Central memory CD8-positive, alpha-beta T cell (primary cell): ENCODE measurements around the gene RPP30.
"Not testable (repeated sequence)": the region's sequence is repeated elsewhere in the genome, so short reads cannot be mapped to it uniquely, and the experiment has no call there.

ENCODE experiments used
- ATAC-seq: fragments of 150-1000 bp; cut with Tn5 transposase; replicated peaks from 2 replicates; pipeline ENCODE4 v1.10.0; 2022; ENCODE audit warnings: mild to moderate bottlenecking, moderate FRiP score, moderate number of reproducible peaks; ENCODE audit not compliant: poor library complexity, severe bottlenecking; ENCODE audit errors: extremely low read depth
- DNase-seq, 2 donors: peaks; one replicate each; pipeline ENCODE4 v3.0.0; 2021; ENCODE audit warnings: low spot score in 2 of 2
- H3K27ac Mint-ChIP-seq: one replicate; pipeline ENCODE4 v1.8.0; 2022; ENCODE audit warnings: low read depth, mild to moderate bottlenecking, moderate library complexity, mixed read lengths
- H3K27me3 Mint-ChIP-seq: one replicate; pipeline ENCODE4 v1.8.0; 2022; ENCODE audit warnings: mixed read lengths
- H3K36me3 Mint-ChIP-seq: one replicate; pipeline ENCODE4 v1.8.0; 2022; ENCODE audit warnings: mild to moderate bottlenecking, moderate library complexity, mixed read lengths; ENCODE audit not compliant: insufficient read depth
- H3K4me1 Mint-ChIP-seq: one replicate; pipeline ENCODE4 v1.8.0; 2022; ENCODE audit warnings: mixed read lengths
- H3K4me3 Mint-ChIP-seq: one replicate; pipeline ENCODE4 v1.8.0; 2022; ENCODE audit warnings: mild to moderate bottlenecking, moderate library complexity, mixed read lengths
- H3K9me3 Mint-ChIP-seq: one replicate; pipeline ENCODE4 v1.8.0; 2022; ENCODE audit warnings: mixed read lengths

RPP30 gene

DNA sequence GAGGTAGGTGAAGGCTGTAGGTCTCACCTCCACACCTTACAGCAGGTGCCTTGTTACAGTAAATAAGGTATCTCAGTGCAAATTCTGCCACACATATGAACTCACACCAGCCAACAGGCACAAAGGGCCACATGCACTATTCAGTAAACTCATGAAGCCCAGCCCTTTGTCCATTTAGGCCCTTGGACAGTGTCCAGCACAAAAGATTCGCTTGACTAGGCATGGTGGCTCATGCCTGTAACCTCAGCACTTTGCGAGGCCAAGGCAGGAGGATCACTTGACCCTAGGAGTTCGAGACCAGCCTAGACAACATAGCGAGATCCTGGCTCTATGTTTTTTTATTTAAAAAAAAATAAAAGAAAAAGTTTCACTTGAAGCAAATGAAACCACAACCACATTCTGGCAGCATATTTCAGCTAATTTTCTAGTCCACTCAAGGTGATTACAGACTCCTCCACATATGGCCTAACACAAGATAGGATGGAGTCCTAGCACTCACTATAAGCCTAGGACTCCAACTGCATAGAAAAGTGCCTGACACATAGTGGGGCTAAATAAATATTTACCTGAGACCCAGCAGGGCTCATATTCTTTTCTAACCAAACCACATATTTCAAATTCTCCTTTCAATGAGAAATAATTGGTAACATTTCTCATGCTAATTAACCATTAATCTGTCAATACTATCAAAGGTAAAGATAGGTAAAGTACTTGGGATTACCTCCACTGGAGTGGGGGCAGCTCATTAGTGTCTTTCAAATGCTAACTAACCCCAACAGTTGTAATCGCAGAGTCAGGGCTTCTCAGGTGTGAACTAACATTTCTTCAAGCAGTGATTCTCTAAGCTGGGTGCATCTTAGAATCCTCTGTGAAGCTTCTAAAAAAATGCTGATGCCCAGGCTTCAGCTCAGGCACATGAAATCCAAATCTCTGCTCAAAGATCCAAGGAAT lies 53.6 kb downstream of the RPP30 start:
- peaks cover 67% of the 10 kb centered on the region for H3K27me3 Mint-ChIP-seq
- DNase-seq, result no peak
- no peaks in the 10 kb centered on the region for H3K4me1 Mint-ChIP-seq
- H3K27ac Mint-ChIP-seq, result no peak overlapping the region
- no peak overlapping the region for H3K4me3 Mint-ChIP-seq
- no peaks in the 10 kb centered on the region for H3K36me3 Mint-ChIP-seq
- ATAC-seq, result no peak
- no peaks in the 10 kb centered on the region for H3K9me3 Mint-ChIP-seq

DNA sequence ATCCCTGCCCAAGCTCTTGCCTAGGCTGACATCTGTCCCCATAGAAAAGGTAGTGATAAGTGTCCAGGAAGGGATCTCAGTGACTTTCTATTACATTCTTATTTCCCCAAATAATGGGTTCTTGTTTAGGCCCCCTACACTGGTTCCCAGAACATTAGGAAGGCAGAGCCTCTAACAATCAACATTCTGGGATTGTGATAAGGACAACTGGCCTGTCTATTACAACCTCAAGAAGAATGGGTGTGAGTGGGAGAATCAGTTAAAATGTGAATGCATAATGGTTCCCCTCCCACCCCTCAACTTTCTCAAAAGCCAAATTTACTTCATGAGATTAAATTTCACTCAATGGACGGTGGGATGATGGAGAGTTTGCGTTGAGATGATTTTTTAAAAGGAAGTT lies 55.5 kb downstream of the RPP30 start:
- Mint-ChIP-seq H3K36me3 (no peaks in the 10 kb centered on the region), H3K4me1 (no peaks in the 10 kb centered on the region), H3K9me3 (no peaks in the 10 kb centered on the region), H3K4me3 (no peak overlapping the region), H3K27me3 (peaks cover 69% of the 10 kb centered on the region), H3K27ac (no peak overlapping the region)
- DNase-seq (no peak), ATAC-seq (no peak)

DNA sequence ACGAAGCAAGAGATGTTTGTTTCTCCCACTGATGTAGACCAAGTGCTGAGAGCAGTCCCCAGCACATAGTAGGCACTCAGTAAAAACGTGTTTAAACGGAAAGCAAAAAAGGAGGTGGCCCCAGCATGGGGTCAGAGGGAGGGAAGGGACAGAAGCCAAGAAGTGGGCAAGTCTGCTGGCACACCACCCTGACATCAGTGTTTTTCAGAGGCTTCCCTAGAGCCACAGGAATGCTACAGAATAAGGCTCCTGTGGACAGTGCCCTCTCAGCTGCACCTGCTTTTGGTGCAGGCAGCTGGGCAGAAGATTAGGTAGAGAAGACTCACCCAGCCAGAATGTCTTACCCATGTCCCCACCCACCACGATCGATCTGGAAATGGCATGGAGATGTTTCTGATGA lies 57.4 kb downstream of the RPP30 start:
- H3K36me3 Mint-ChIP-seq, result no peaks in the 10 kb centered on the region
- ATAC-seq (no peak), DNase-seq (no peak)
- no peak overlapping the region for H3K4me3 Mint-ChIP-seq
- H3K4me1 Mint-ChIP-seq, result no peaks in the 10 kb centered on the region
- H3K27ac Mint-ChIP-seq, result no peak overlapping the region
- no peaks in the 10 kb centered on the region for H3K9me3 Mint-ChIP-seq
- peaks cover 64% of the 10 kb centered on the region for H3K27me3 Mint-ChIP-seq

DNA sequence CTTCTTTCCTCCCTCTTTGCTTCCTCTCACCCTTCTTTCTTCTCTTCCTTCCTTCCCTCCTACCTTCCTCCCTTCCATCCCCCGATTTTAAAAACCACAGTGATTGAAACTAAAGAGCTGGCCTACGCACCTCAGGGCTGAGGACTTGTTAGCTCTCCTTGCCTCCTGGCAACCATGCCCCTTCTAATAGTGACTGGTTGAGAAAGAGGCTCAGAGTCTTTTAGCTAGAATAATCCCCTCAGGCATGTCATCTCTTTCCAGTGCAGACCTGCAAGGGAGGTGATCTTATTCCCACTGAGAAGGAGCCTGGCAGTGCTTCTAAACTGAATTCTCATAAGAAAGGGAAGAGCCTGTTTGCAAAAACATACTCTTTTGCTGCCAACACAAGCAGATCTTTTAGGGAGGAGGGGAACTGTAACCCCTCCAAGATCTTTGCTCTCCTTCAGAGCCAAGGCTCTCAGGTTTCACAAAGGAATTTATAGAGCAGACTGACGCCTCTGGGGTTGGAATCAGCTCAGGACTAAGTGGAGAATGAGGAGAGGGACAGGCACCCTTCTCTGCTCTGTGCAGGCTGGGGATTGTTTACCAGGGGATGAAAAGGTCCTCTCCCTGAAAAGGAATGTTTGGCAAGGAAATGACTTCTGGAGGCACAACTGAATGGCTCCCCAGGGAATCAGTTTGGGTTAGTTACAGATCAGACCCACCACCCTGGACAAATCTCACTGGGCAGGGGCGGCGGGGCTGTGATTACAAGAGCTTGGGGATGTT lies 58.5 kb downstream of the RPP30 start:
- ATAC-seq, result no peak
- no peak for DNase-seq
- H3K27ac Mint-ChIP-seq, result no peak overlapping the region
- peaks cover 64% of the 10 kb centered on the region for H3K27me3 Mint-ChIP-seq
- no peaks in the 10 kb centered on the region for H3K36me3 Mint-ChIP-seq
- no peaks in the 10 kb centered on the region for H3K9me3 Mint-ChIP-seq
- H3K4me3 Mint-ChIP-seq, result no peak overlapping the region
- H3K4me1 Mint-ChIP-seq, result no peaks in the 10 kb centered on the region

DNA sequence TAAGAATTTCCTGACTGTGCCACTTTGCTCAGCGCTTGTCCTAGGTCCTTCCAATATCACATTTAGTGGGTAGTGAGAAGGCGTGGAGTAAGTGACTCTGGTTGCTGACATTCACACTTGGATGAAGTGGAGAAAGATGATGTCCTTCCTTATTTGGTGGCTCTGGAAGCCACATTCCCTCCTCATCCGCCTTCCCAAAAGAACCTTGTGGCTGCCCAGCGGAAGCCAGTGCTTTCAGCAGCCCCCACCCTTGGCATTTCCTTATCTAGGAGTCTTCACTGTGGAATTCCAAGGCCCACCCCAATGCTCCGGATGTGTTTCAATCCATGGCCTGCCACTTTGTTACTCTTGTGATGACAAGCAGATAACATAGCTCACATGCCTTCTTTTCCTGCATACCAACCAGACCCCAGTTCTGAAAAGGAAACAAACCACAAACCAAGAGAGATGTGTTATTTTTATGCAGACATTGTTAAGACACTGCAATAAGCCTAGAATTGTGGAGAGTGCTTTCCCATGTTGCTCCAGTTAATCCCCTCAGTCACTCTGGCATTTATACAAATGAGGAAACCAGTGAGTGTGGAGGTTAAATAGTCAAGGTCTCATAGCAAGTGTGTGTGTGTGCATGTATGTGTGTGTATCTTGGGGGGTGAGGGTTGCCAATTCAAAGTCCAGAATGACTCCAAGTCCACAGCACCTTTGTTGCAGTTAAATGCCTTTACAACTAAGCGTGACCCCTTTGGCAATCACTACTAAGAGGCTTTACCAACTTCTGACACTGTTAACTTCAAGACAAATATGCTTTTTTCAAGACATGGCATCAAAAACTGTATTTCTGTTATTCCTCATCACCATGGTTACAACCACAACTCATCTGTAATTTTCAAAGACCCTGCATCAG lies 59.4 kb downstream of the RPP30 start:
- ATAC-seq, result no peak
- Mint-ChIP-seq H3K27ac (no peak overlapping the region), H3K4me3 (no peak overlapping the region), H3K36me3 (no peaks in the 10 kb centered on the region), H3K9me3 (no peaks in the 10 kb centered on the region), H3K27me3 (peaks cover 64% of the 10 kb centered on the region), H3K4me1 (no peaks in the 10 kb centered on the region)
- no peak for DNase-seq

DNA sequence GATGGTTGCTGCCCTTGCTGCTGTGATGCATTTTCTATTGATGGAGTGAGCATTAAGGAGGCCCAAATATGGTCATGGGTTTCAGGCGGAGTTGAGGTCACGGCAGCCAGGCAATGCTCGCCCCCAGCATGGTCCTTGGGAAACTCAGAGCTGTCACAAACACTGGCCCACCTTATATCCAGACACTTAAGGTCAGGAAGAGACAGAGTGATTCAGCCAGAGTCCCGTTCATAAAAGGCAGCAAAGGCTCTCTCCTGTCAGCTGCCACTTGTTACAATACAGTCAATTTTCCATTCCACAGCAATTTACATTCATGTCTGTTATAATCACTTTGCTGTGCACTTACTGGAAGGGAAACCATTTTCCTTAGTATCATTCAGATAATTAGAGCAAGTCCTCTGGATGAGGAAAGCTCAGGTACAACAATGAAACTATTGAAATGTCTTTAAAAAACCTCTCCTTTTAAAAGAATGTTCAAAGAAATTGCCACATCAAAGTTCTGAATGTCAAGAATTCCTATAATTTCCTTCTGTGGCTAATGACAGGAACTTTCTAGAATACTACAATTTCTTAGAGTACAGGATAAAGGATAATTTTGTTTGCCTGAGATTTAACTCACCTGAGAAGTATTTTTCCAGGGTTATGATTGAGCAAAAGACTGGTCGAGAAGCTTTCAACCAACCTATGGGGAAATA lies 64.0 kb downstream of the RPP30 start:
- Mint-ChIP-seq H3K4me3 (no peak overlapping the region), H3K4me1 (no peaks in the 10 kb centered on the region), H3K36me3 (no peaks in the 10 kb centered on the region), H3K27ac (no peak overlapping the region), H3K9me3 (no peaks in the 10 kb centered on the region), H3K27me3 (peaks cover 25% of the 10 kb centered on the region)
- DNase-seq (no peak), ATAC-seq (no peak)

DNA sequence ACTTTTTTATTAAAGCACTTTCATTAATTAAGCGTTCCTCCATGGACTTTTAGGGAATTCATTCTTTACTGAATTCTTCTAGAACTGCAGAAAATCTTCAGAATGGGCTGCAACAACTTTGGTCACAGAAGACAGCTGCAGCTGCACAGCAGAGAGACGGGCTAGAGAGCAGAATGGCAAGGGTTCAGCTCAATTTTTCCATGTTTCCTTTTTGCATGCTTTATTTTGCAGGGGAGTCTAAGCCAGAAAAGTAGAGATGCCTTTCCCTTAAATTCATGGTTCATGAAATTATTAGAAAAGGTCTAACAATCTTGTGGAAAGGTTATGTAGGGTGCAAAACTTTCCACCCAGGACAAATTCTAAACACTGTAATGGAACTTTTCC lies 64.5 kb downstream of the RPP30 start:
- no peak for ATAC-seq
- DNase-seq, result no peak
- Mint-ChIP-seq H3K4me1 (no peaks in the 10 kb centered on the region), H3K9me3 (no peaks in the 10 kb centered on the region), H3K27me3 (peaks cover 20% of the 10 kb centered on the region), H3K4me3 (no peak overlapping the region), H3K27ac (no peak overlapping the region), H3K36me3 (no peaks in the 10 kb centered on the region)

DNA sequence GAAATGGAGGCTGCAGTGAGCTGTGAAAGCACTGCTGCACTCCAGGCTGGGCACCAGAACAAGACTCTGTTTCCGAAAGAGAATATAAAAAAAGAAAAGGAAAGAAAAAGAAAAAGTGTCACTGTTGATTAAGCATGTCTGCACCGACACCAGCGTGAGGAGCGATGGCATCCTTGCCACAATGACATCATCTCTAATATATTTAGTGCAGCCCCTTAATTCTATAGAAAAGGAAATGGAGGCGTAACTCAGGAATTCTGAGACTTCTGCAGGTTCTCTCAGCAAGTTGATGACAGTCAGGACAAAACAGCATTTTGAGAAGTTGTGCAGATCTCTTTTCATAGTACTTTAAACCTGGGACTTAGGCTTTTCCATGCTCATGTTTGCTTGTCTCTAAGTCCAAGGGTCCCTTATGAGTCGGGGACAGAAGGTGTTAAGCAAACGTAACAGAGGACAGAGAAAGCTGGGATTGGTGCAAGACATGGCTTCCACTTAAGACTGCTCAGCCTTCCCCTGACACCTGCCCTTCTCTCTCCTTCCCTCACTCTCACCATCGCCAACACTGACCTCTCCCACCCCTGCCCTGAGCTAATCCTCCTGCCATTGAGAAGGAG lies 66.0 kb downstream of the RPP30 start:
- no peak for DNase-seq
- Mint-ChIP-seq H3K4me3 (no peak overlapping the region), H3K9me3 (no peaks in the 10 kb centered on the region), H3K27ac (no peak overlapping the region), H3K4me1 (no peaks in the 10 kb centered on the region), H3K27me3 (peaks cover 5% of the 10 kb centered on the region), H3K36me3 (no peaks in the 10 kb centered on the region)
- ATAC-seq, result no peak

DNA sequence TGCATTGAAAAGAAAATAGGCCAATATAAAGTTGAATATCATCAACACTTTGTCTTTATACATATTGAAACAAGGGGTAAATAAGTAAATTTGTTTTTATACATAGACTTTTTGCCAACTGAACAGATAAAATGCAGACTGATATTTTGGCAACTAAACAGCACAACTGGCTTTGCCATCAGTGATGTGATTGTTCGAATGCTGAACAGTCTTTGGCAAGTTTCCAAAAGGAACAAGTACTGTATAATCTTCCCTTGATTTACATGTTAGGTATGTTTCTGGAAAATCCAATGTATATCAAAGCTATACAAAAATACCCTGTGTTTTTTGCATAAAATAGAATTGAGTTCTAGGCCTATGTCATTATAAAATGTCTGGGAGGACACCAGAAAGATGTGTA lies 67.3 kb downstream of the RPP30 start:
- Mint-ChIP-seq H3K4me1 (no peaks in the 10 kb centered on the region), H3K4me3 (no peak overlapping the region)

DNA sequence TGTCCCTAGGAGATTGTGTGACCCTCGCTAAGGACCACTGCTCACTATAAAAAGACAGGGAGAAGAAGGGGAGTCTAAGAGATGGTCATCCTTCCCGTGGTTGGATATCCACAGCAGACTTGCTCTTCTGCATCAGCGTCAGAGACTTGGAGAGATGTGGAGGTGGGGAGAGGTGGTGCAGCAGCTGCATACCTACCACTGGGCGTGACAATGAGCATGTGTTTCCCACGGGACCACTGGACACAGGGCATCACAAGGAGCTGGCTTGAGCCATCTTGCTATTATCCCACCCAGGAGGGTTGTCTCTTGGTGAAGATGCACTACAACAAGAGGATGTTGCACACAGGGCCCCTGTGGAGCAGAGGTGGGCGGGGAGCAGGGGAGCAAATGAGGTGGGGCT lies 67.9 kb downstream of the RPP30 start:
- H3K4me1 Mint-ChIP-seq, result no peaks in the 10 kb centered on the region
- ATAC-seq (no peak), DNase-seq (no peak)
- H3K9me3 Mint-ChIP-seq, result no peaks in the 10 kb centered on the region
- no peak overlapping the region for H3K27ac Mint-ChIP-seq
- H3K36me3 Mint-ChIP-seq, result no peaks in the 10 kb centered on the region
- no peak overlapping the region for H3K4me3 Mint-ChIP-seq
- H3K27me3 Mint-ChIP-seq, result no peaks in the 10 kb centered on the region

More for the DNA sequence above, 67.3 kb downstream of the RPP30 start:
- H3K27ac Mint-ChIP-seq, result no peak overlapping the region
- DNase-seq, result no peak
- no peaks in the 10 kb centered on the region for H3K27me3 Mint-ChIP-seq
- ATAC-seq, result no peak
- no peaks in the 10 kb centered on the region for H3K36me3 Mint-ChIP-seq
- H3K9me3 Mint-ChIP-seq, result no peaks in the 10 kb centered on the region

DNA sequence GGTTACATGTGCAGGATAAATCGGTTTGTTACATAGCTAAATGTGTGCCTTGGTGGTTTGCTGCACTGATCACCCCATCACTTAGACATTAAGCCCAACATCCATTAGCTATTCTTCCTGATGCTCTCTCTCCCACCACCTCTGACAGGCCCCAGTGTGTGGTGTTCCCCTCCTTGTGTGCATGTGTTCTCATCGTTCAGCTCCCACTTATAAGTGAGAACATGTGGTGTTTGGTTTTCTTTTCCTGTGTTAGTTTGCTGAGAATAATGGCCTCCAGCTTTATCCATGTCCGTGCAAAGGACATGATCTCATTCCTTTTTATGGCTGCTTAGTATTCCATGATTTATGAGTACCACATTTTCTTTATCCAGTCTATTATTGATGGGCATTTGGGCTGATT lies 71.2 kb downstream of the RPP30 start:
- H3K9me3 Mint-ChIP-seq, H3K27ac Mint-ChIP-seq, DNase-seq, H3K4me1 Mint-ChIP-seq, H3K36me3 Mint-ChIP-seq, H3K27me3 Mint-ChIP-seq, H3K4me3 Mint-ChIP-seq, ATAC-seq: not testable (repeated sequence)
